ENCODE results near the gene THRA. TPM values are rescaled to one million over a fixed set of nuclear protein-coding genes. Genes with fewer than 3 reads are reported as not detected.

THRA gene
- total and polyA plus RNA-seq, 2 donors (not counting 3 experiments of a cell fraction or from before 2014, with no cell fraction given) = 17.4 to 29.6 TPM

DNA sequence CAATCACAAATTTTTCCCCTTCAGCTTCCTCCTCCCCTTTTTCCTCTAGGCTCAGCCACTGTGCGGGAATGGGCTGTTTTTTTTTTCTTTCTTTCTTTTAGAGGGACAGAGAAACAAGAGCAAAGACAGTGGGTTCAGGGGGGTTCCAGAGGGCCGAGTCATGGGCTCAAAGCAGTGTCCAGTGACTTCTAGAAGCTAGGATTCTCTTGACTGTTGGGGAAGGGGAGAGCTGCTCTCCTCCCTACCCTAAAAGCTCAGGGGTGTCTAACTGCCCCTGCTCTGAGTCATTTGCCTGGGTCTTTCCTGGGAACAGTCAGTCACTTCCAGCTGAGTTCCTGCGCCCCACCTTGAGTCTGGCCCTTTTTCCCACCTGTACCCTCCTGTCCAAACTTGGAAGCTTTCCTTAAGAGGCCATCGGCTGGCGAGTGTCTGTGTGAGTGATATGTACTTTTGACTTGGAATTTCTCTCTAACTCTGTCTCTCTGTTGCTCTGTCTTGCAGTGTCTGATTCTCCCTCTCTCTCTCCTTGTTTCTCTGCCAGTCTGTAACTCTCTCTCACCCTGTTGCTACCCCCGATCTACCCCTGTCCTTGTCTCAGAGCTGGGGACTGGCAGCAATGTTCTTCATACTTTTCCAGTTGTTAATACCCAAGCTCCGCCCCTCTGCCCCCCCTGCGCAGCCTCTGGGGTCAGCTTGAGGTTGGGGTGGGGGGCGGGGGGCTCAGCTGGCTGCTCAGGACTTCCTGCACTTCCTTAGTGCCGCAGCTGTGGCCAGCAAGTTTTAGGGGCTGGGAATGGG is 2.4 kb downstream of the THRA start:
- ChIA-PET CTCF (interaction anchor here (0.7 to 5.4 kb wide), 9 partner anchors 8 to 103 kb away, joined by 3 to 62 read pairs (median 4); partner anchors contain the start of gene NR1D1), POLR2A (interaction anchor here (0.7 kb wide), 2 partner anchors 8 to 11 kb away, joined by 3 to 4 read pairs; partner anchors contain the start of gene MED24)
- Histone ChIP-seq H4K20me1 (replicated peaks; ENCODE audit: control insufficient read depth, extremely low read depth, insufficient read depth, low read length) (no peaks in the 10 kb centered on the region), H3K4me1 (ENCODE audit: control insufficient read depth, extremely low read depth, insufficient read depth, low read length) (peaks cover 37% of the 10 kb centered on the region), H3K36me3 (ENCODE audit: control insufficient read depth in 2 of 2, extremely low read depth in 1 of 2, insufficient read depth in 2 of 2, low read length in 2 of 2) (no peaks in the 10 kb centered on the region), H3K4me2 (ENCODE audit: insufficient read depth, low read length) (peak overlapping the region; percentile 18), H3K79me2 (ENCODE audit: control insufficient read depth, insufficient read depth, low read length) (peaks cover 2% of the 10 kb centered on the region), H2AFZ (ENCODE audit: low read depth, low read length) (no peak overlapping the region), H3K4me3 (replicated peaks in 1 of 3; ENCODE audit: insufficient read depth in 1 of 3, low read depth in 1 of 3, low read length in 3 of 3) (peak overlapping the region in 1 of 3 experiments; percentile 8), H3K27ac (ENCODE audit: insufficient read depth, low read depth, low read length) (no peak overlapping the region), H3K9ac (replicated peaks; ENCODE audit: extremely low read depth, insufficient read depth, low read length) (no peak overlapping the region), H3K9me1 (replicated peaks; ENCODE audit: control insufficient read depth, extremely low read depth, insufficient read depth, low read length) (no peaks in the 10 kb centered on the region), H3K9me3 (replicated peaks; ENCODE audit: control insufficient read depth, insufficient read depth, low read length) (no peaks in the 10 kb centered on the region), H3K27me3 (ENCODE audit: control insufficient read depth in 2 of 2, insufficient read depth in 2 of 2, low read length in 2 of 2) (peaks cover 0 to 3% of the 10 kb centered on the region in 2 experiments)
- intact Hi-C loops (cut with micrococcal nuclease) (no loop called here), dilution Hi-C loops (cut with MboI; ENCODE audit: extremely low pct_ligation_motif_present, low sequenced_read_pairs) (no loop called here)
- DNase-seq (ENCODE audit: low read depth, low spot score) (peak; percentile 54), FAIRE-seq (no peak)
- no TSS peak for BruUV-seq (replicated peaks)
- TF ChIP-seq, protein P1, sequence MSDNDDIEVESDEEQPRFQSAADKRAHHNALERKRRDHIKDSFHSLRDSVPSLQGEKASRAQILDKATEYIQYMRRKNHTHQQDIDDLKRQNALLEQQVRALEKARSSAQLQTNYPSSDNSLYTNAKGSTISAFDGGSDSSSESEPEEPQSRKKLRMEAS (IDR thresholded peaks at IDR 0.05; ENCODE audit: insufficient read depth, insufficient read length) = no peak
- TF ChIP-seq EZH2 (IDR thresholded peaks at IDR 0.05; ENCODE audit: borderline replicate concordance, low read depth, low read length, severe bottlenecking) (no peak), GATA2 (IDR thresholded peaks at IDR 0.05; ENCODE audit: insufficient read depth, insufficient read length, low read depth, low read length) (no peak), JUN (IDR thresholded peaks at IDR 0.05; ENCODE audit: borderline replicate concordance, insufficient read depth, insufficient read length, low read depth) (no peak), POLR2AphosphoS5 (IDR thresholded peaks at IDR 0.05; ENCODE audit: insufficient read depth, low read depth, low read length) (no peak), FOS (IDR thresholded peaks at IDR 0.05; ENCODE audit: borderline replicate concordance, insufficient read depth, low read length) (no peak), POLR2A (IDR thresholded peaks at IDR 0.05; ENCODE audit: low read depth, low read length) (no peak), MYC (IDR thresholded peaks at IDR 0.05; ENCODE audit: low read depth, low read length) (no peak)
- TF ChIP-seq, protein P2, sequence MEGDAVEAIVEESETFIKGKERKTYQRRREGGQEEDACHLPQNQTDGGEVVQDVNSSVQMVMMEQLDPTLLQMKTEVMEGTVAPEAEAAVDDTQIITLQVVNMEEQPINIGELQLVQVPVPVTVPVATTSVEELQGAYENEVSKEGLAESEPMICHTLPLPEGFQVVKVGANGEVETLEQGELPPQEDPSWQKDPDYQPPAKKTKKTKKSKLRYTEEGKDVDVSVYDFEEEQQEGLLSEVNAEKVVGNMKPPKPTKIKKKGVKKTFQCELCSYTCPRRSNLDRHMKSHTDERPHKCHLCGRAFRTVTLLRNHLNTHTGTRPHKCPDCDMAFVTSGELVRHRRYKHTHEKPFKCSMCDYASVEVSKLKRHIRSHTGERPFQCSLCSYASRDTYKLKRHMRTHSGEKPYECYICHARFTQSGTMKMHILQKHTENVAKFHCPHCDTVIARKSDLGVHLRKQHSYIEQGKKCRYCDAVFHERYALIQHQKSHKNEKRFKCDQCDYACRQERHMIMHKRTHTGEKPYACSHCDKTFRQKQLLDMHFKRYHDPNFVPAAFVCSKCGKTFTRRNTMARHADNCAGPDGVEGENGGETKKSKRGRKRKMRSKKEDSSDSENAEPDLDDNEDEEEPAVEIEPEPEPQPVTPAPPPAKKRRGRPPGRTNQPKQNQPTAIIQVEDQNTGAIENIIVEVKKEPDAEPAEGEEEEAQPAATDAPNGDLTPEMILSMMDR (IDR thresholded peaks at IDR 0.05; ENCODE audit: extremely low read depth in 1 of 2, insufficient read depth in 1 of 2, low read depth in 1 of 2, low read length in 2 of 2) = no peak

Measured in endothelial cell of umbilical vein (primary cell).